Stimulated activated CD4-positive, alpha-beta T cell treated with anti-CD3 and anti-CD28 coated beads, Interleukin-4, amount 100 ng/mL, for 4 hours (primary cell): ENCODE results near the gene PSPH.
"Not testable (repeated sequence)": the region's sequence is repeated elsewhere in the genome, so short reads cannot be mapped to it uniquely, and the experiment has no call there.

Source experiments
- DNase-seq, 2 experiments: peaks; one replicate each; pipeline ENCODE4 v3.0.0-alpha.2; 2020

The PSPH gene

GRCh38 chr7:56062382-56062781 lies 11.1 kb upstream of the PSPH start:
- DNase-seq = no peak

- no peak for DNase-seq
These were observed 2.7 kb upstream of the PSPH start for GRCh38 chr7:56053993-56054392.

GRCh38 chr7:56053379-56053778 lies 2.1 kb upstream of the PSPH start:
- no peak for DNase-seq

- DNase-seq = no peak
These were observed 248 bp downstream of the PSPH start for GRCh38 chr7:56051053-56051338.

GRCh38 chr7:56048763-56049162 lies 2.5 kb downstream of the PSPH start:
- DNase-seq = not testable (repeated sequence)

- DNase-seq = no peak
These were observed 3.0 kb downstream of the PSPH start for GRCh38 chr7:56048245-56048644.

- DNase-seq = not testable (repeated sequence)
These were observed 3.7 kb downstream of the PSPH start for GRCh38 chr7:56047446-56048116.

GRCh38 chr7:56046721-56047445 lies 4.4 kb downstream of the PSPH start:
- DNase-seq = no peak

- DNase-seq = not testable (repeated sequence)
These were observed 5.5 kb downstream of the PSPH start for GRCh38 chr7:56045758-56046157.

GRCh38 chr7:56040730-56041129 lies 10.5 kb downstream of the PSPH start:
- no peak for DNase-seq

GRCh38 chr7:56033671-56034432 lies 17.4 kb downstream of the PSPH start:
- peak; percentile 66 to 71 for DNase-seq

- not testable (repeated sequence) for DNase-seq
These were observed 18.7 kb downstream of the PSPH start for GRCh38 chr7:56032578-56032977.

GRCh38 chr7:56031556-56031955 lies 19.7 kb downstream of the PSPH start:
- not testable (repeated sequence) for DNase-seq

- DNase-seq = no peak
These were observed 20.9 kb downstream of the PSPH start for GRCh38 chr7:56030340-56030739.

GRCh38 chr7:56028942-56029630 lies 22.2 kb downstream of the PSPH start:
- no peak for DNase-seq

- DNase-seq = no peak
These were observed 24.7 kb downstream of the PSPH start for GRCh38 chr7:56026538-56026937.

GRCh38 chr7:56023500-56023899 lies 27.7 kb downstream of the PSPH start:
- no peak for DNase-seq

- DNase-seq = no peak
These were observed 31.7 kb downstream of the PSPH start for GRCh38 chr7:56019501-56019900.

- DNase-seq = not testable (repeated sequence)
These were observed 34.2 kb downstream of the PSPH start for GRCh38 chr7:56017015-56017414.

GRCh38 chr7:56009695-56010094 lies 41.5 kb downstream of the PSPH start:
- no peak for DNase-seq

- DNase-seq = no peak
These were observed 43.4 kb downstream of the PSPH start for GRCh38 chr7:56007891-56008290.

- DNase-seq = no peak
These were observed 44.0 kb downstream of the PSPH start for GRCh38 chr7:56007167-56007652.

GRCh38 chr7:56003749-56004148 lies 47.5 kb downstream of the PSPH start:
- no peak for DNase-seq
